HG03521 (cell line): ENCODE measurements around the gene GRIA3.
"Not testable (repeated sequence)": the region's sequence is repeated elsewhere in the genome, so short reads cannot be mapped to it uniquely, and the experiment has no call there.

ENCODE experiments used
- ATAC-seq: cut with Tn5 transposase; IDR thresholded peaks from one replicate; pipeline ENCODE4 v1.9.1; 2021; ENCODE audit warnings: mild to moderate bottlenecking, moderate library complexity; ENCODE audit not compliant: unreplicated experiment

The GRIA3 gene

GRCh38 chrX:123518791-123519190 lies 334.7 kb downstream of the GRIA3 start:
- no peak for ATAC-seq

GRCh38 chrX:123525123-123525725 lies 341.1 kb downstream of the GRIA3 start:
- ATAC-seq: no peak

GRCh38 chrX:123530726-123531125 lies 346.6 kb downstream of the GRIA3 start:
- ATAC-seq: not testable (repeated sequence)
